Neural progenitor cell (in vitro differentiated cells): Measurements from ENCODE around the gene FOXC2. TPM values are rescaled to one million over a fixed set of nuclear protein-coding genes. Genes with fewer than 3 reads are reported as not detected.

Experiments used
- DNase-seq: peaks from one replicate; pipeline ENCODE4 v3.0.0-alpha.2; 2016; ENCODE audit warnings: low spot score
- H2AFZ ChIP-seq: fragments of 200-600 bp; sonication (generic); replicated peaks from 2 replicates; pipeline ENCODE4 v1.6.1; 2016; ENCODE audit warnings: antibody characterized with exemption
- H3F3A ChIP-seq: fragments of 200-600 bp; sonication (generic); 2 replicates; pipeline ENCODE4 v1.6.1; 2016; ENCODE audit warnings: antibody characterized with exemption, low read depth
- H3K27ac ChIP-seq: fragments of 200-600 bp; sonication (generic); 2 replicates; pipeline ENCODE4 v1.5.1; 2016; ENCODE audit warnings: mild to moderate bottlenecking
- H3K27me3 ChIP-seq: fragments of 200-600 bp; sonication (generic); 2 replicates; pipeline ENCODE4 v1.6.1; 2016; ENCODE audit warnings: mild to moderate bottlenecking, moderate library complexity
- H3K36me3 ChIP-seq: fragments of 200-600 bp; sonication (generic); 2 replicates; pipeline ENCODE4 v1.5.1; 2016
- H3K4me1 ChIP-seq: fragments of 200-600 bp; sonication (generic); 2 replicates; pipeline ENCODE4 v1.6.1; 2016; ENCODE audit warnings: mixed run types
- H3K4me2 ChIP-seq: fragments of 200-600 bp; sonication (generic); 2 replicates; pipeline ENCODE4 v1.6.1; 2016
- H3K4me3 ChIP-seq: fragments of 200-600 bp; sonication (generic); 2 replicates; pipeline ENCODE4 v1.5.1; 2016
- H3K79me2 ChIP-seq: fragments of 200-600 bp; sonication (generic); 2 replicates; pipeline ENCODE4 v1.6.1; 2016; ENCODE audit warnings: low read depth
- H3K9ac ChIP-seq: fragments of 200-600 bp; sonication (generic); 2 replicates; pipeline ENCODE4 v1.6.1; 2016
- H3K9me3 ChIP-seq: fragments of 200-600 bp; sonication (generic); 2 replicates; pipeline ENCODE4 v1.5.1; 2016; ENCODE audit warnings: low read depth
- H4K20me1 ChIP-seq: fragments of 200-600 bp; sonication (generic); 2 replicates; pipeline ENCODE4 v1.6.1; 2016; ENCODE audit warnings: low read depth
- H3K27ac Mint-ChIP-seq: 3 replicates; pipeline ENCODE4 v1.8.0; 2021; ENCODE audit warnings: mixed read lengths
- H3K27me3 Mint-ChIP-seq: 2 replicates; pipeline ENCODE4 v1.8.0; 2022; ENCODE audit warnings: low read depth, mild to moderate bottlenecking, inconsistent platforms, moderate library complexity, mixed read lengths; ENCODE audit not compliant: insufficient read depth
- H3K36me3 Mint-ChIP-seq: 3 replicates; pipeline ENCODE4 v1.8.0; 2021; ENCODE audit warnings: mixed read lengths
- H3K4me1 Mint-ChIP-seq: 3 replicates; pipeline ENCODE4 v1.8.0; 2021; ENCODE audit warnings: mixed read lengths
- H3K4me3 Mint-ChIP-seq: 3 replicates; pipeline ENCODE4 v1.8.0; 2021; ENCODE audit warnings: mild to moderate bottlenecking, moderate library complexity, mixed read lengths
- H3K9me3 Mint-ChIP-seq: 3 replicates; pipeline ENCODE4 v1.8.0; 2020; ENCODE audit warnings: mixed read lengths
- EZH2 ChIP-seq: fragments of 200-600 bp; sonication (generic); IDR thresholded peaks from 2 replicates; pipeline ENCODE4 v1.6.1; 2017; ENCODE audit warnings: antibody characterized with exemption, mild to moderate bottlenecking, moderate library complexity
- EZH2phosphoT487 ChIP-seq: fragments of 200-600 bp; sonication (generic); IDR thresholded peaks from 2 replicates; pipeline ENCODE4 v1.6.1; 2017; ENCODE audit warnings: antibody characterized with exemption
- total RNA-seq: library from RNA; depleted of rRNA; stranded (reverse); fragments of >200 nt; gene quantifications from 2 replicates; pipeline ENCODE4 v1.2.3, GENCODE V29; 2015; ENCODE audit warnings: low replicate concordance
- TF ChIP-seq, protein P1 (sequence below): fragments of 200-600 bp; sonication (generic); IDR thresholded peaks from 2 replicates; pipeline ENCODE4 v1.5.1; 2017; ENCODE audit warnings: antibody characterized with exemption, mild to moderate bottlenecking

The FOXC2 gene
- total RNA-seq, 1 donor from 2014 or later: not detected

DNA sequence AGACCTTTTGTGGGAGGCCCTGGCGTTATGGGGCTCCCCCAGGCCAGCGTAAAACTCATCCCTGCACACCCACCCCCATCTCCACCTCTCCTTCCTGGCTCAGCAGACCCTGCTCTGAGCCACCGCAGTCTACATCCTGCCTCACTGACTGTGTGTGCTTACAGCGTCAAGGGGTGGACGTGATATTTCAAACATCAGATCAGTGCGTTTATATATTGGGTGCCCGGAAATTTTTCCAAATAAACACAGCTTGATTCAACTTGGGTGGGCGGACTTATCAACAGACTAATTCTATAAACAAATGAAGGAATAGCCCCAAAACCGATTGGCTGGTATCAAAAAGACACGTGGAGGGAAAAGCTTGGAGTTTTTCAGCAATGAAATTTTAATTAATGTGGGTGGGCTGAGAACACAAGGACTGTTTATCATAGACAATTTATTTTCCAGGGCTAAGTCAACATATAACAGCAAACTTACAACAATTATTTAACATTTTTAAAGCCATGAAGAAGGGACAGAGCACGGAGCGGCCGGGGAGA is 11.5 kb downstream of the FOXC2 start, which contains the start of gene FOXL1:
FOXL1 (plus strand) TSS at position 489 of the 539 bp plus-strand sequence. CDS start 175 bp downstream, outside the sequence.
- DNase-seq: no peak
- no peaks in the 10 kb centered on the region for H3K79me2 ChIP-seq
- no peaks in the 10 kb centered on the region for H3K36me3 ChIP-seq
- peaks cover 82% of the 10 kb centered on the region for H3K27me3 Mint-ChIP-seq
- H3K4me3 ChIP-seq: peak within 1 kb of the TSS; percentile 54
- peak within 1 kb of the TSS; percentile 78 for H3K4me2 ChIP-seq
- peaks cover 5% of the 10 kb centered on the region for H3F3A ChIP-seq
- TF ChIP-seq EZH2: peak; percentile 38
- TF ChIP-seq, protein P1, sequence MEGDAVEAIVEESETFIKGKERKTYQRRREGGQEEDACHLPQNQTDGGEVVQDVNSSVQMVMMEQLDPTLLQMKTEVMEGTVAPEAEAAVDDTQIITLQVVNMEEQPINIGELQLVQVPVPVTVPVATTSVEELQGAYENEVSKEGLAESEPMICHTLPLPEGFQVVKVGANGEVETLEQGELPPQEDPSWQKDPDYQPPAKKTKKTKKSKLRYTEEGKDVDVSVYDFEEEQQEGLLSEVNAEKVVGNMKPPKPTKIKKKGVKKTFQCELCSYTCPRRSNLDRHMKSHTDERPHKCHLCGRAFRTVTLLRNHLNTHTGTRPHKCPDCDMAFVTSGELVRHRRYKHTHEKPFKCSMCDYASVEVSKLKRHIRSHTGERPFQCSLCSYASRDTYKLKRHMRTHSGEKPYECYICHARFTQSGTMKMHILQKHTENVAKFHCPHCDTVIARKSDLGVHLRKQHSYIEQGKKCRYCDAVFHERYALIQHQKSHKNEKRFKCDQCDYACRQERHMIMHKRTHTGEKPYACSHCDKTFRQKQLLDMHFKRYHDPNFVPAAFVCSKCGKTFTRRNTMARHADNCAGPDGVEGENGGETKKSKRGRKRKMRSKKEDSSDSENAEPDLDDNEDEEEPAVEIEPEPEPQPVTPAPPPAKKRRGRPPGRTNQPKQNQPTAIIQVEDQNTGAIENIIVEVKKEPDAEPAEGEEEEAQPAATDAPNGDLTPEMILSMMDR: no peak
- no peaks in the 10 kb centered on the region for H3K9me3 Mint-ChIP-seq
- peak within 1 kb of the TSS; percentile 81 for H3K4me3 Mint-ChIP-seq
- H3K27ac Mint-ChIP-seq: no peak within 1 kb of the TSS
- no peak within 1 kb of the TSS for H3K9ac ChIP-seq
- peaks cover 8% of the 10 kb centered on the region for H4K20me1 ChIP-seq
- H3K27me3 ChIP-seq: peaks cover 99% of the 10 kb centered on the region
- peaks cover 8% of the 10 kb centered on the region for H3K4me1 ChIP-seq
- peak within 1 kb of the TSS; percentile 75 for H2AFZ ChIP-seq
- H3K27ac ChIP-seq: no peak within 1 kb of the TSS
- H3K4me1 Mint-ChIP-seq: peaks cover 22% of the 10 kb centered on the region
- H3K9me3 ChIP-seq: no peaks in the 10 kb centered on the region
- no peaks in the 10 kb centered on the region for H3K36me3 Mint-ChIP-seq

DNA sequence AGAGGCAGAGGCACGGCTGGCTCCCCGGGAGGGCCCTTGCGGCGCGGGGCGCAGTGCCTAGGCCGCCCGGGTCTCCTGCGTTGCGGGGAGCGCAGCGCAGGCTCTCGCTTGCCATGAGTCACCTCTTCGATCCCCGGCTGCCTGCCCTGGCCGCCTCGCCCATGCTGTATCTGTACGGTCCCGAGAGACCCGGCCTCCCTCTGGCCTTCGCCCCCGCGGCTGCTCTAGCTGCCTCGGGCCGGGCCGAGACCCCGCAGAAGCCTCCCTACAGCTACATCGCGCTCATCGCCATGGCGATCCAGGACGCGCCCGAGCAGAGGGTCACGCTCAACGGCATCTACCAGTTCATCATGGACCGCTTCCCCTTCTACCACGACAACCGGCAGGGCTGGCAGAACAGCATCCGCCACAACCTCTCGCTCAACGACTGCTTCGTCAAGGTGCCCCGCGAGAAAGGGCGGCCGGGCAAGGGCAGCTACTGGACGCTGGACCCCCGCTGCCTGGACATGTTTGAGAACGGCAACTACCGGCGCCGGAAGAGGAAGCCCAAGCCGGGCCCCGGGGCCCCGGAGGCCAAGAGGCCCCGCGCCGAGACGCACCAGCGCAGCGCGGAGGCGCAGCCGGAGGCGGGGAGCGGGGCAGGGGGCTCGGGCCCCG is 12.1 kb downstream of the FOXC2 start:
- peaks cover 8% of the 10 kb centered on the region for H4K20me1 ChIP-seq
- peaks cover 76% of the 10 kb centered on the region for H3K27me3 Mint-ChIP-seq
- peaks cover 22% of the 10 kb centered on the region for H3K4me1 Mint-ChIP-seq
- H3K4me1 ChIP-seq: peaks cover 8% of the 10 kb centered on the region
- DNase-seq: peak; percentile 58
- peaks cover 97% of the 10 kb centered on the region for H3K27me3 ChIP-seq
- H3K36me3 ChIP-seq: no peaks in the 10 kb centered on the region
- no peak overlapping the region for H3K27ac ChIP-seq
- H3K4me3 Mint-ChIP-seq: peak overlapping the region; percentile 78
- no peaks in the 10 kb centered on the region for H3K36me3 Mint-ChIP-seq
- peak overlapping the region; percentile 75 for H2AFZ ChIP-seq
- H3K27ac Mint-ChIP-seq: no peak overlapping the region
- no peaks in the 10 kb centered on the region for H3K9me3 ChIP-seq
- H3K9me3 Mint-ChIP-seq: no peaks in the 10 kb centered on the region
- peak overlapping the region; percentile 78 for H3K4me2 ChIP-seq
- peak overlapping the region; percentile 54 for H3K4me3 ChIP-seq
- peaks cover 5% of the 10 kb centered on the region for H3F3A ChIP-seq
- TF ChIP-seq, protein P1: no peak
- TF ChIP-seq EZH2: peak; percentile 92
- TF ChIP-seq EZH2phosphoT487: peak; percentile 91
- no peak overlapping the region for H3K9ac ChIP-seq
- no peaks in the 10 kb centered on the region for H3K79me2 ChIP-seq

DNA sequence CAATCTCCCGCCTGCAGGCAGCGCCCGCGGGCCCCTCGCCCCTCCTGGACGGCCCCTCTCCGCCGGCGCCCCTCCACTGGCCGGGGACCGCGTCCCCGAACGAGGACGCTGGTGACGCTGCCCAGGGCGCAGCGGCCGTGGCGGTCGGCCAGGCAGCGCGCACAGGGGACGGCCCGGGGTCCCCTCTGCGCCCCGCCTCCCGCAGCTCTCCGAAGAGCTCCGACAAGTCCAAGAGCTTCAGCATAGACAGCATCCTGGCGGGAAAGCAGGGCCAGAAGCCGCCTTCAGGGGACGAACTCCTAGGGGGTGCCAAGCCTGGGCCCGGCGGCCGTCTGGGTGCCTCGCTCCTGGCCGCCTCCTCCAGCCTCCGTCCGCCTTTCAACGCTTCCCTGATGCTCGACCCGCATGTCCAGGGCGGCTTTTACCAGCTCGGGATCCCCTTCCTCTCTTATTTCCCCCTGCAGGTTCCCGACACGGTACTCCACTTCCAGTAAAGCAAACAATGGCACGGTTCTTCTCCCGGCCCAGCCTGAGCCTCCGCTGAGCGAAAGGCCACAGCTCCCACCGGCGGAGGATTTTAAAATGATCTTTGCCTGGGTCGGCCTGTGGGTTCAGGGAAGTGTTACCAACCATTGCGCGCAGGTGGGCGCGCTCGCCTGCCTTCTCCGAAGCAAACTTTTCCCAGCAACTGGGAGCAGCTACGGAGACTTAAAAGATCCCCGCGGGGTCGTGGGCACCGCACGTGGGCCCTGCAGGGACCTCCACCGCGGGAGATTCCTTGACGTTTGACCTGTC is 12.8 kb downstream of the FOXC2 start:
- Histone ChIP-seq H3K9me3 (no peaks in the 10 kb centered on the region), H3K79me2 (no peaks in the 10 kb centered on the region), H3K9ac (no peak overlapping the region), H3K4me1 (peaks cover 8% of the 10 kb centered on the region), H3K4me3 (peak overlapping the region; percentile 54), H3K27me3 (peaks cover 96% of the 10 kb centered on the region), H4K20me1 (peaks cover 8% of the 10 kb centered on the region), H3K4me2 (peak overlapping the region; percentile 78), H2AFZ (peak overlapping the region; percentile 75), H3F3A (peaks cover 5% of the 10 kb centered on the region), H3K36me3 (no peaks in the 10 kb centered on the region), H3K27ac (no peak overlapping the region)
- TF ChIP-seq, protein P1: no peak
- peak; percentile 73 for TF ChIP-seq EZH2phosphoT487
- peak; percentile 92 for TF ChIP-seq EZH2
- peak; percentile 53 for DNase-seq
- peaks cover 22% of the 10 kb centered on the region for H3K4me1 Mint-ChIP-seq
- peak overlapping the region; percentile 81 for H3K4me3 Mint-ChIP-seq
- H3K36me3 Mint-ChIP-seq: no peaks in the 10 kb centered on the region
- peaks cover 69% of the 10 kb centered on the region for H3K27me3 Mint-ChIP-seq
- H3K27ac Mint-ChIP-seq: no peak overlapping the region
- no peaks in the 10 kb centered on the region for H3K9me3 Mint-ChIP-seq
